ENCODE data around the gene SFRP5. TPM values are rescaled to one million over a fixed set of nuclear protein-coding genes. Genes with fewer than 3 reads are reported as not detected.

Gene SFRP5
- total RNA-seq, 1 experiment from 2014 or later = not detected

DNA sequence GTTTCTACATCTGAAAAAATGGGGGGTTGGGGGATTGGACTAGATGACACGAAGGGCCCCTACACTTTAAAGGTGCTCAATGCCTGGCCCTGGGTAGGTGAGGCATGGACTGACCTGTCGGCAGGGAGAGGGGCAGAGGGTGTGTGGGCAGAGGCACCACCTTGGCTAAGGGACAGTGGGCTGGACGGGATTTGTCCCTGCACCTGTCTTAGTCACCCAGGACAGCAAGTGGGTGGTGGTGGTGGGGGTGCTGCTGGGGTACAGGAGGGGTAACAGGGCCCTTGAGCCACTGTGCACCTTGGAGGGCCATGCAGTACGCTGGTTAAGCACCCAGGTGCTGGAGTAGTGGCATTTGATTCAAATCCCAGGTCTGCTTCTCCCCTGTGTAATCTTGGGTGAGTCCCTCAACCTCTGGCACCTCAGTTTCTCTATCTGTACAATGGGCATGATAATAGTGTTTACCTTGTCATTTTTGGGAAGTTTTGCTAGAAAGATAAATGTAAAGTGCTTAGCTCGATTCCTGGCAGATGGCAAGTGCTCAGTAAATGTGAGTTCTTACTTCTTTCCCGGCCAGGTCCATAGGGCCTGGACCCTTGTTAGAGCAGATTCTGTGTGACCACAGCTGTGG lies 18.1 kb upstream of the SFRP5 start:
- Histone ChIP-seq H3K4me1 (ENCODE audit: control insufficient read depth in 1 of 2, insufficient read depth in 2 of 2, low read length in 2 of 2) (no peaks in the 10 kb centered on the region), H3K4me2 (ENCODE audit: low read length) (no peak overlapping the region), H2AFZ (ENCODE audit: low read depth, low read length, poor library complexity, severe bottlenecking) (no peak overlapping the region), H3K9me3 (ENCODE audit: control insufficient read depth in 1 of 2, insufficient read depth in 1 of 2, low read depth in 1 of 2, low read length in 2 of 2) (no peaks in the 10 kb centered on the region), H3K27me3 (ENCODE audit: insufficient read depth, low read length) (no peaks in the 10 kb centered on the region), H4K20me1 (ENCODE audit: insufficient read depth) (no peaks in the 10 kb centered on the region), H3K36me3 (ENCODE audit: control insufficient read depth in 1 of 2, insufficient read depth in 2 of 2, low read length in 2 of 2) (no peaks in the 10 kb centered on the region), H3K4me3 (replicated peaks in 1 of 2; ENCODE audit: low read depth in 1 of 2, low read length in 2 of 2) (no peak overlapping the region), H3K27ac (ENCODE audit: low read depth, low read length) (no peak overlapping the region), H3K9ac (ENCODE audit: low read length) (no peak overlapping the region), H3K9me2 (ENCODE audit: insufficient read depth) (no peaks in the 10 kb centered on the region), H3K79me2 (ENCODE audit: insufficient read depth, low read length) (no peaks in the 10 kb centered on the region)
- ChIA-PET RAD21 (ENCODE audit: low non-redundant PET in 1 of 2, low total read pairs in 2 of 2, uncharacterized antibody in 2 of 2, unreplicated experiment in 2 of 2) (interaction anchor here in 1 of 2 experiments (0.7 kb wide), 1 partner anchor 110 kb away, joined by 7 read pairs; no protein-coding TSS in a partner anchor), POLR2A (no interaction called here), CTCF (interaction anchor here (8.2 kb wide), 1 partner anchor 79 kb away, joined by 51 read pairs; no protein-coding TSS in a partner anchor)
- BruUV-seq (replicated peaks) = no TSS peak
- ATAC-seq (no peak), DNase-seq (ENCODE audit: low read depth, low spot score) (no peak)
- TF ChIP-seq, protein P1, sequence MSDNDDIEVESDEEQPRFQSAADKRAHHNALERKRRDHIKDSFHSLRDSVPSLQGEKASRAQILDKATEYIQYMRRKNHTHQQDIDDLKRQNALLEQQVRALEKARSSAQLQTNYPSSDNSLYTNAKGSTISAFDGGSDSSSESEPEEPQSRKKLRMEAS (IDR thresholded peaks at IDR 0.05) = no peak
- TF ChIP-seq SRF (IDR thresholded peaks at IDR 0.05; ENCODE audit: low read depth) (no peak), FOSL1 (IDR thresholded peaks at IDR 0.05; ENCODE audit: low read depth) (no peak), ELF1 (IDR thresholded peaks at IDR 0.05; ENCODE audit: borderline replicate concordance, low read depth) (no peak), EGR1 (IDR thresholded peaks at IDR 0.05; ENCODE audit: low read depth) (no peak), ZFX (IDR thresholded peaks at IDR 0.05) (no peak), POLR2A (IDR thresholded peaks at IDR 0.05; ENCODE audit: borderline replicate concordance, extremely low read depth, insufficient read depth, insufficient read length) (no peak), TCF7L2 (IDR thresholded peaks at IDR 0.05; ENCODE audit: borderline replicate concordance, extremely low read depth, insufficient read depth, insufficient read length) (no peak), POLR2AphosphoS5 (IDR thresholded peaks at IDR 0.05; ENCODE audit: low read depth, low read length) (no peak), CBX3 (IDR thresholded peaks at IDR 0.05; ENCODE audit: low read depth) (no peak), SIN3A (IDR thresholded peaks at IDR 0.05; ENCODE audit: low read depth) (no peak), SP1 (IDR thresholded peaks at IDR 0.05; ENCODE audit: low read depth) (no peak), JUND (IDR thresholded peaks at IDR 0.05) (no peak), EZH2phosphoT487 (IDR thresholded peaks at IDR 0.05; ENCODE audit: borderline replicate concordance) (no peak)
- TF ChIP-seq, protein P2, sequence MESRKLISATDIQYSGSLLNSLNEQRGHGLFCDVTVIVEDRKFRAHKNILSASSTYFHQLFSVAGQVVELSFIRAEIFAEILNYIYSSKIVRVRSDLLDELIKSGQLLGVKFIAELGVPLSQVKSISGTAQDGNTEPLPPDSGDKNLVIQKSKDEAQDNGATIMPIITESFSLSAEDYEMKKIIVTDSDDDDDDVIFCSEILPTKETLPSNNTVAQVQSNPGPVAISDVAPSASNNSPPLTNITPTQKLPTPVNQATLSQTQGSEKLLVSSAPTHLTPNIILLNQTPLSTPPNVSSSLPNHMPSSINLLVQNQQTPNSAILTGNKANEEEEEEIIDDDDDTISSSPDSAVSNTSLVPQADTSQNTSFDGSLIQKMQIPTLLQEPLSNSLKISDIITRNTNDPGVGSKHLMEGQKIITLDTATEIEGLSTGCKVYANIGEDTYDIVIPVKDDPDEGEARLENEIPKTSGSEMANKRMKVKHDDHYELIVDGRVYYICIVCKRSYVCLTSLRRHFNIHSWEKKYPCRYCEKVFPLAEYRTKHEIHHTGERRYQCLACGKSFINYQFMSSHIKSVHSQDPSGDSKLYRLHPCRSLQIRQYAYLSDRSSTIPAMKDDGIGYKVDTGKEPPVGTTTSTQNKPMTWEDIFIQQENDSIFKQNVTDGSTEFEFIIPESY (IDR thresholded peaks at IDR 0.05; ENCODE audit: extremely low read depth, insufficient replicate concordance, low read length) = no peak
- TF ChIP-seq, protein P3, sequence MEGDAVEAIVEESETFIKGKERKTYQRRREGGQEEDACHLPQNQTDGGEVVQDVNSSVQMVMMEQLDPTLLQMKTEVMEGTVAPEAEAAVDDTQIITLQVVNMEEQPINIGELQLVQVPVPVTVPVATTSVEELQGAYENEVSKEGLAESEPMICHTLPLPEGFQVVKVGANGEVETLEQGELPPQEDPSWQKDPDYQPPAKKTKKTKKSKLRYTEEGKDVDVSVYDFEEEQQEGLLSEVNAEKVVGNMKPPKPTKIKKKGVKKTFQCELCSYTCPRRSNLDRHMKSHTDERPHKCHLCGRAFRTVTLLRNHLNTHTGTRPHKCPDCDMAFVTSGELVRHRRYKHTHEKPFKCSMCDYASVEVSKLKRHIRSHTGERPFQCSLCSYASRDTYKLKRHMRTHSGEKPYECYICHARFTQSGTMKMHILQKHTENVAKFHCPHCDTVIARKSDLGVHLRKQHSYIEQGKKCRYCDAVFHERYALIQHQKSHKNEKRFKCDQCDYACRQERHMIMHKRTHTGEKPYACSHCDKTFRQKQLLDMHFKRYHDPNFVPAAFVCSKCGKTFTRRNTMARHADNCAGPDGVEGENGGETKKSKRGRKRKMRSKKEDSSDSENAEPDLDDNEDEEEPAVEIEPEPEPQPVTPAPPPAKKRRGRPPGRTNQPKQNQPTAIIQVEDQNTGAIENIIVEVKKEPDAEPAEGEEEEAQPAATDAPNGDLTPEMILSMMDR (IDR thresholded peaks at IDR 0.05 in 2 of 3, conservative IDR thresholded peaks at IDR 0.05 in 1 of 3; ENCODE audit: borderline replicate concordance in 1 of 3, insufficient read depth in 1 of 3, low read depth in 2 of 3, low read length in 2 of 3) = no peak
- TF ChIP-seq, protein P4, sequence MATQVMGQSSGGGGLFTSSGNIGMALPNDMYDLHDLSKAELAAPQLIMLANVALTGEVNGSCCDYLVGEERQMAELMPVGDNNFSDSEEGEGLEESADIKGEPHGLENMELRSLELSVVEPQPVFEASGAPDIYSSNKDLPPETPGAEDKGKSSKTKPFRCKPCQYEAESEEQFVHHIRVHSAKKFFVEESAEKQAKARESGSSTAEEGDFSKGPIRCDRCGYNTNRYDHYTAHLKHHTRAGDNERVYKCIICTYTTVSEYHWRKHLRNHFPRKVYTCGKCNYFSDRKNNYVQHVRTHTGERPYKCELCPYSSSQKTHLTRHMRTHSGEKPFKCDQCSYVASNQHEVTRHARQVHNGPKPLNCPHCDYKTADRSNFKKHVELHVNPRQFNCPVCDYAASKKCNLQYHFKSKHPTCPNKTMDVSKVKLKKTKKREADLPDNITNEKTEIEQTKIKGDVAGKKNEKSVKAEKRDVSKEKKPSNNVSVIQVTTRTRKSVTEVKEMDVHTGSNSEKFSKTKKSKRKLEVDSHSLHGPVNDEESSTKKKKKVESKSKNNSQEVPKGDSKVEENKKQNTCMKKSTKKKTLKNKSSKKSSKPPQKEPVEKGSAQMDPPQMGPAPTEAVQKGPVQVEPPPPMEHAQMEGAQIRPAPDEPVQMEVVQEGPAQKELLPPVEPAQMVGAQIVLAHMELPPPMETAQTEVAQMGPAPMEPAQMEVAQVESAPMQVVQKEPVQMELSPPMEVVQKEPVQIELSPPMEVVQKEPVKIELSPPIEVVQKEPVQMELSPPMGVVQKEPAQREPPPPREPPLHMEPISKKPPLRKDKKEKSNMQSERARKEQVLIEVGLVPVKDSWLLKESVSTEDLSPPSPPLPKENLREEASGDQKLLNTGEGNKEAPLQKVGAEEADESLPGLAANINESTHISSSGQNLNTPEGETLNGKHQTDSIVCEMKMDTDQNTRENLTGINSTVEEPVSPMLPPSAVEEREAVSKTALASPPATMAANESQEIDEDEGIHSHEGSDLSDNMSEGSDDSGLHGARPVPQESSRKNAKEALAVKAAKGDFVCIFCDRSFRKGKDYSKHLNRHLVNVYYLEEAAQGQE (IDR thresholded peaks at IDR 0.05; ENCODE audit: low read depth) = no peak
- intact Hi-C loops (cut with micrococcal nuclease) = loop anchor here (2.0 kb wide), 1 partner anchor 239 kb away; no protein-coding TSS in a partner anchor

Measured in HCT116 (cell line).